ENCODE measurements around the gene TMX2.

DNA sequence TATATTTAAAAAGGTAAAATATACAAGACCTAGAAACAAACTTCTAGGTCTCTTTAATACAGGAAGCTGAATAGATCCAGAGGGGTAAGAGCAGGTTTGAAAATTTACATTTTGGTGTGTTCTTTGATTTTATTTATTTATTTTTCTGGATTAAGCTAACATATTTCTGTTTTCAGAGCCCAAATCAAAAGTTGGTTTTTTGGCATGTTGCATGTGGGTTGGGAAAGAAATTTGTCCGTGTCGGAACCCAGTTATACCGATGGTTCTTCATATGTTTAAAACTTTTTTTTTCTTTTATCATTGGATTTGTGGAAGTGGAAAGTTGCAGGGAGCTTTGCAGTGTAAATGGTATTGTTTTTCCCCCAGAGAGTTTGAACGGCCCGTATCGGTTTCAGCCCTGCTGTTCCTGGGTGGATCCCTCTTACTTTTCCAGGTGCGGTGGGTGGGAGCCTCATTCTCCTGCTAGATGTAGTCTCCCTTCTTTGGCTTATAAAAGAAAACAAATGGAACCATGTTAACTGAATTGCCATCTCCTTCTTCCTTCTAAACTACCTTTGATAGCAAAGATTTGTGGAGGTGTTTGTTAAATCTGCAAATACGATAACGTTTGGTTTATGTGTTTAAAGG lies 50.0 kb downstream of the TMX2 start:
- TF ChIP-seq, protein P1, sequence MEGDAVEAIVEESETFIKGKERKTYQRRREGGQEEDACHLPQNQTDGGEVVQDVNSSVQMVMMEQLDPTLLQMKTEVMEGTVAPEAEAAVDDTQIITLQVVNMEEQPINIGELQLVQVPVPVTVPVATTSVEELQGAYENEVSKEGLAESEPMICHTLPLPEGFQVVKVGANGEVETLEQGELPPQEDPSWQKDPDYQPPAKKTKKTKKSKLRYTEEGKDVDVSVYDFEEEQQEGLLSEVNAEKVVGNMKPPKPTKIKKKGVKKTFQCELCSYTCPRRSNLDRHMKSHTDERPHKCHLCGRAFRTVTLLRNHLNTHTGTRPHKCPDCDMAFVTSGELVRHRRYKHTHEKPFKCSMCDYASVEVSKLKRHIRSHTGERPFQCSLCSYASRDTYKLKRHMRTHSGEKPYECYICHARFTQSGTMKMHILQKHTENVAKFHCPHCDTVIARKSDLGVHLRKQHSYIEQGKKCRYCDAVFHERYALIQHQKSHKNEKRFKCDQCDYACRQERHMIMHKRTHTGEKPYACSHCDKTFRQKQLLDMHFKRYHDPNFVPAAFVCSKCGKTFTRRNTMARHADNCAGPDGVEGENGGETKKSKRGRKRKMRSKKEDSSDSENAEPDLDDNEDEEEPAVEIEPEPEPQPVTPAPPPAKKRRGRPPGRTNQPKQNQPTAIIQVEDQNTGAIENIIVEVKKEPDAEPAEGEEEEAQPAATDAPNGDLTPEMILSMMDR (IDR thresholded peaks at IDR 0.05) = no peak
- TF ChIP-seq POLR2AphosphoS5 (IDR thresholded peaks at IDR 0.05) (peak in 2 of 3 donors; percentile 22 to 50), POLR2A (IDR thresholded peaks at IDR 0.05) (peak; percentile 29)
